Parathyroid adenoma (tissue), 2 donors: ENCODE measurements around the gene LSAMP.

ENCODE experiments used
- H2AFZ ChIP-seq: fragments of 300-600 bp; sonication (generic); one replicate; pipeline ENCODE4 v1.7.0; 2017; ENCODE audit warnings: antibody characterized with exemption, mild to moderate bottlenecking
- H3K27ac ChIP-seq: fragments of 300-600 bp; sonication (generic); one replicate; pipeline ENCODE4 v1.7.0; 2017
- H3K27me3 ChIP-seq: fragments of 300-600 bp; sonication (generic); one replicate; pipeline ENCODE4 v1.7.0; 2017; ENCODE audit warnings: low read length; ENCODE audit not compliant: control insufficient read depth, insufficient read depth
- H3K36me3 ChIP-seq: fragments of 300-600 bp; sonication (generic); one replicate; pipeline ENCODE4 v1.7.0; 2017; ENCODE audit warnings: low read length; ENCODE audit not compliant: control insufficient read depth, insufficient read depth
- H3K4me1 ChIP-seq: fragments of 300-600 bp; sonication (generic); one replicate; pipeline ENCODE4 v1.7.0; 2017; ENCODE audit warnings: control low read depth
- H3K4me2 ChIP-seq: fragments of 300-600 bp; sonication (generic); one replicate; pipeline ENCODE4 v1.7.0; 2017; ENCODE audit warnings: low read length
- H3K4me3 ChIP-seq: fragments of 300-600 bp; sonication (generic); one replicate; pipeline ENCODE4 v1.7.0; 2017; ENCODE audit warnings: low read depth, low read length
- H3K79me2 ChIP-seq: fragments of 300-600 bp; sonication (generic); one replicate; pipeline ENCODE4 v1.7.0; 2017; ENCODE audit warnings: control low read depth
- H3K9ac ChIP-seq: fragments of 300-600 bp; sonication (generic); one replicate; pipeline ENCODE4 v1.7.0; 2017; ENCODE audit warnings: mild to moderate bottlenecking
- H3K9me3 ChIP-seq: fragments of 300-600 bp; sonication (generic); one replicate; pipeline ENCODE4 v1.7.0; 2017; ENCODE audit warnings: low read length; ENCODE audit not compliant: control insufficient read depth
- TF ChIP-seq, protein P1 (sequence below): fragments of 300-600 bp; sonication (generic); IDR thresholded peaks from one replicate; pipeline ENCODE4 v1.7.0; 2017; ENCODE audit warnings: antibody characterized with exemption, mild to moderate bottlenecking
- donor health status: primary hyperparathyroidism.

The LSAMP gene

DNA sequence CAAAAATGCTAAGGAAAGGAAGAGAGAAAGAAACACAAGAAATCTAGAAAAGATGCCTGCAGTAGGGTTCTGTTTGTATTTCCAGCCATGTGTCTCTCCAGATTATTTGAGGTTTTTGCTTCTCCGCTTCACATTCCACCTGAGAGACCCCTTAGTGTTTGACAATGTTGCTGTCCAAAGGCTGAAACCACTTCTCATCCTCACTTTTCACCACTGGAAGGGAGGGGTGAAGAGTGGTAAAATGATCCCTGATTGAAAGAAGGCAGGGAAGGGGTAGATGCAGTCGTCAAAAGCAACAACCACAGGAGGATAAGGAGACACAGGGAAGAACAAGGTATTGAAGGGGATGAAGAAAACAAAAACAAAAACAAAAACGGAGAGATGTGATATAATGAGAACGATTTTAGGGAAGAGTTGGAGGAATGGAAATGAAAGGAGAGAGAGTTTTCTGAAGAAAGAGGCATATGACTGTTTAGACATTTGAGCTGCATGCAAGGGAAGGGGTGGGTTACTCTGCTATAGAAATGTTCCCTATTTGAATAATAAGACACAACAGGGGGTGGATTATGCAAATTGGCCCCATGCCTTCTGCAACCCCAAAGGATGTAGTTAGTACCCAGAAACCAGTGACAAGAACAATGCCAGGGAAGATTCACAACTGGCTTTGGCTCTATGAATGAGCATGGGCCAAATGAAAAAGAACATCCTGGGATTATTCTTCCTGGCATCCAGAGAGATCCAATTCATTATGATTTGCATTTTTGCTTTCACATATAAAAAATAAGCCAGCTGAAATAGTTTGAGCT lies 586.1 kb downstream of the LSAMP start:
- no peaks in the 10 kb centered on the region for H3K4me1 ChIP-seq
- H2AFZ ChIP-seq, result no peak overlapping the region
- H3K36me3 ChIP-seq, result no peaks in the 10 kb centered on the region
- H3K9me3 ChIP-seq, result no peaks in the 10 kb centered on the region
- H3K27ac ChIP-seq, result no peak overlapping the region
- no peak overlapping the region for H3K4me3 ChIP-seq
- no peaks in the 10 kb centered on the region for H3K79me2 ChIP-seq
- TF ChIP-seq, protein P1, sequence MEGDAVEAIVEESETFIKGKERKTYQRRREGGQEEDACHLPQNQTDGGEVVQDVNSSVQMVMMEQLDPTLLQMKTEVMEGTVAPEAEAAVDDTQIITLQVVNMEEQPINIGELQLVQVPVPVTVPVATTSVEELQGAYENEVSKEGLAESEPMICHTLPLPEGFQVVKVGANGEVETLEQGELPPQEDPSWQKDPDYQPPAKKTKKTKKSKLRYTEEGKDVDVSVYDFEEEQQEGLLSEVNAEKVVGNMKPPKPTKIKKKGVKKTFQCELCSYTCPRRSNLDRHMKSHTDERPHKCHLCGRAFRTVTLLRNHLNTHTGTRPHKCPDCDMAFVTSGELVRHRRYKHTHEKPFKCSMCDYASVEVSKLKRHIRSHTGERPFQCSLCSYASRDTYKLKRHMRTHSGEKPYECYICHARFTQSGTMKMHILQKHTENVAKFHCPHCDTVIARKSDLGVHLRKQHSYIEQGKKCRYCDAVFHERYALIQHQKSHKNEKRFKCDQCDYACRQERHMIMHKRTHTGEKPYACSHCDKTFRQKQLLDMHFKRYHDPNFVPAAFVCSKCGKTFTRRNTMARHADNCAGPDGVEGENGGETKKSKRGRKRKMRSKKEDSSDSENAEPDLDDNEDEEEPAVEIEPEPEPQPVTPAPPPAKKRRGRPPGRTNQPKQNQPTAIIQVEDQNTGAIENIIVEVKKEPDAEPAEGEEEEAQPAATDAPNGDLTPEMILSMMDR, result no peak
- no peak overlapping the region for H3K9ac ChIP-seq
- H3K4me2 ChIP-seq, result no peak overlapping the region
- no peaks in the 10 kb centered on the region for H3K27me3 ChIP-seq

DNA sequence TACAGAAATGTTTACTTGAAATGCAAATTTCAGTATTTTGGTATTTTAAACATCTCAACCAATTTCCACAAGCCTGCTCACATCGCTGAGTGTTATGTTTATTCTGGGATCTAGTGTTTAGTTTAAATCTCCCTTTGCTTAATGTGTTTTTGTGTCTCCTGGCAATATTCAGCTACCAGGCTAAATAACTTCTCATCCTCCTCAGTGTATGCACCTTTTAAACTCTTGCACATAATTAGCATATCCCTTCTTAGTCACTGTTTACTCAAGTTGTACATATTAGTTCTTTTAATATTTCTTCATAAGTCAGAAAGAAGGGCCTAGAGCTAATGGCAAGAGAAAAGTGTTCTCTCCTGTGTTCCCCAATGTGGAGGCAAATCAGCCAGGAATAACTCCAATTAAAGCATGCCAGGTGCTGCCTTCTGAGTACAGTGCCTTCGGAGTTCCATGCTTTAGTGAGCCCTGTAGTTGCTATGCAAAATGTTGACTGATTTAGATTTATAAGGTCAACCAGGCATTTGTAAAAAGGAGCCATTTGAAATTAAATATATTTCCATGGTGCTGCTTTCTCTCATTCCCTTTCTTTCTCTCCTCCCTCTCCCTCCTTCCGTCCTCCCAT lies 587.7 kb downstream of the LSAMP start:
- Histone ChIP-seq H3K27ac (no peak overlapping the region), H3K4me3 (no peak overlapping the region), H3K79me2 (no peaks in the 10 kb centered on the region), H3K9ac (no peak overlapping the region), H3K27me3 (no peaks in the 10 kb centered on the region), H3K4me1 (no peaks in the 10 kb centered on the region), H2AFZ (no peak overlapping the region), H3K36me3 (no peaks in the 10 kb centered on the region), H3K4me2 (no peak overlapping the region), H3K9me3 (no peaks in the 10 kb centered on the region)
- TF ChIP-seq, protein P1, result no peak

DNA sequence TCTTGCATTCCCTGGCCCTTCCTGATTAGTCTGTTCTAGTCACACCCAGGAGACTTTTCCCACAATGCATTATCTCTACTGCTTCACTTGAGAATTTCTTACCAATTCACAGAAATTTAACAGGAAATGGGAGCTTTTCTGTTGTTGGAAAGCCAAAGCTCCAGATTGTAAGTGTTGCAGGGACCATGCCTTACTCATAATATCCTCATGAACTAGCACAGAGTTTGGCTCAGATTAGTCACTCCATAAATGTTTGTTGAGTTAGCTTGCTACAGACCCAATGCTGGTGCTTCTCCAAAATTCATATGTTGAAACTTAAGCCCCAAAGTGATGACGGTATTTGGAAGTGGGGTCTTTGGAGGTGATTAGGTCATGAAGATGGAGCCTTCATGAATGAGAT lies 589.4 kb downstream of the LSAMP start:
- Histone ChIP-seq H3K36me3 (no peaks in the 10 kb centered on the region), H3K79me2 (no peaks in the 10 kb centered on the region), H3K9ac (no peak overlapping the region), H3K4me3 (no peak overlapping the region), H3K27ac (no peak overlapping the region), H2AFZ (no peak overlapping the region), H3K27me3 (no peaks in the 10 kb centered on the region), H3K4me1 (no peaks in the 10 kb centered on the region), H3K4me2 (no peak overlapping the region), H3K9me3 (no peaks in the 10 kb centered on the region)
- TF ChIP-seq, protein P1, result no peak

DNA sequence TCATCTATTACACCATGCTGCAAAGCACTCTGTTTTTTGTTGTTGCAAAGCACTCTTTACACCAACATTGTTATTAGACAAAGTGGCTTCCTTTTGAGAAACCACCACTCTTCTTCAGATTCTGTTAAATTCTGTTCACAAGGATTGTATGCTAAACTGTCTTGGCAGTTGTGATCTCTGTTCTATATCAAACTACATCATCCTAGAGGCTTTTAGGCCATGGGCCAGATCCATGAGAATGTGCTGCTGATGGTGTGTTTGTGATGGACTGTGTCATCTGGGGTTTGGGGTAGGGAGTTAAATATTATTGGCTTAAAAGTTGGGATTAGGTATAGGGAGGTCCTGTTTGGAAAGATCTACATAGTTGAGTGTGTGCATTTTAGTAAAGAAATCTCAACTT lies 592.2 kb downstream of the LSAMP start:
- Histone ChIP-seq H3K27ac (no peak overlapping the region), H2AFZ (no peak overlapping the region), H3K36me3 (no peaks in the 10 kb centered on the region), H3K79me2 (no peaks in the 10 kb centered on the region), H3K4me1 (no peaks in the 10 kb centered on the region), H3K27me3 (no peaks in the 10 kb centered on the region), H3K9ac (no peak overlapping the region), H3K4me3 (no peak overlapping the region), H3K4me2 (no peak overlapping the region), H3K9me3 (no peaks in the 10 kb centered on the region)
- TF ChIP-seq, protein P1, result no peak
